ENCODE results near the gene GABPB1. TPM values are rescaled to one million over a fixed set of nuclear protein-coding genes. Genes with fewer than 3 reads are reported as not detected.

The GABPB1 gene
- total and polyA plus RNA-seq, 10 of the 15 experiments (the other 5 are each of a cell fraction or from before 2014, with no cell fraction given), result 13.9 to 48.2 (median 39.8) TPM

DNA sequence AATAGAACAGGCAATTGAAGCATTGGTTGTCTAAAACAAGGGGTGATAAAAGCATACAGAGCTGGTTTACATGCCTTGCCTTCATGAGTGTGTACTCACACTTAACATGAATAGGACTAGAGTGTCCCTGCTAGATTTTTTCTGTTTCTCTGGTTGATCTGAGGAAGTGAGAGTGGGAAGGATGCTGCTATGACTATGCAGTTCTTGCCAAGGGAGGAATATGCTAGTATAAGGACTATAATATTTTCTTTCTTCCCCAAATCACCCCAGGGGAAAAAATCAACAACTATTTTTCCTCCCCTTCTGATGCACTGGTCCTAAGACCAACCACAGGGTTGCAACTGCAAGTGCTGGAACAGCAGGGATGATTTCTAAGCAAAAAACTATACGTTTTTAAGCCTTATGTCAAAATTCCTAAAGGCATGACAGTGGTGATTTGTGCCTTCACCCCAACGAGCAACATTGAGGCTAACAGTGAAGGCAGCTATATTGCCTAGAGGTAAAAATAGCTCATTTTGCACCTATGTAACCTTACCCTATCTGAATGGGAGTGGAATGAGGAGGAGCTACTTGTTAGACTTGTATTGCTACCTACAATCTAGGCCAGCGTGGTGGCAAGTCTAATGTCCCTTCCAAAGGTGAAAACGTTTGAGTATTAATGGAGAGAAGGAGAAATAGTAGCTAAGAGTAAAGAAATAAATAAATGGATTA, 35.7 kb upstream of the GABPB1 start:
- FAIRE-seq (peak; percentile 61), DNase-seq (ENCODE audit: low read depth, low spot score) (peak; percentile 49), ATAC-seq (peak; percentile 91)
- Histone ChIP-seq H3K27ac (ENCODE audit: control insufficient read depth, insufficient read depth) (peak overlapping the region; percentile 1; the same call in 1 of the 2 replicates), H3K36me3 (ENCODE audit: control insufficient read depth in 2 of 2, insufficient read depth in 2 of 2, low read length in 1 of 2) (no peaks in the 10 kb centered on the region), H3K9me3 (replicated peaks; ENCODE audit: control insufficient read depth, insufficient read depth, low read length) (no peaks in the 10 kb centered on the region), H3K4me1 (ENCODE audit: control insufficient read depth, insufficient read depth, low read length) (peaks cover 14% of the 10 kb centered on the region), H3K27me3 (replicated peaks in 1 of 2; ENCODE audit: control insufficient read depth in 2 of 2, insufficient read depth in 2 of 2, low read length in 1 of 2) (no peaks in the 10 kb centered on the region), H2AFZ (ENCODE audit: control insufficient read depth, low read depth, low read length) (no peak overlapping the region), H4K20me1 (ENCODE audit: control insufficient read depth, insufficient read depth) (no peaks in the 10 kb centered on the region), H3K4me2 (ENCODE audit: control insufficient read depth, insufficient read depth) (peak overlapping the region; percentile 5), H3K4me3 (peak overlapping the region; percentile 13; the same call in 1 of the 2 replicates), H3K79me2 (ENCODE audit: control insufficient read depth, insufficient read depth, low read length) (no peaks in the 10 kb centered on the region), H3K9ac (ENCODE audit: control insufficient read depth, insufficient read depth, low read length) (no peak overlapping the region)
- ChIA-PET POLR2A (interaction anchor here (1.0 to 1.3 kb wide), 5 partner anchors 12 to 36 kb away, joined by 3 read pairs; partner anchors contain the start of genes GABPB1 and USP8), SMC1A (ENCODE audit: uncharacterized antibody, unreplicated experiment) (interaction anchor here (0.7 to 2.0 kb wide), 11 partner anchors 12 to 495 kb away, joined by 3 to 11 read pairs (median 4); partner anchors contain the start of gene USP8), RAD21 (ENCODE audit: unreplicated experiment) (interaction anchor here (0.6 to 1.6 kb wide), 3 partner anchors 12 to 39 kb away, joined by 3 to 9 read pairs (median 3); partner anchors contain the start of gene USP8), CTCF (interaction anchor here (0.7 to 1.4 kb wide), 3 partner anchors 11 to 34 kb away, joined by 3 to 5 read pairs (median 4); partner anchors contain the start of gene USP8)
- in situ Hi-C loops (cut with MboI), result no loop called here
- WGBS (ENCODE audit: insufficient coverage, insufficient replicate concordance, low lambda C conversion rate, missing lambda C conversion rate), result 34% methylated on average over 4 of the region's 4 CpGs
- intact Hi-C loops (cut with micrococcal nuclease; ENCODE audit: unreplicated experiment), result loop anchor here (1.0 kb wide), 1 partner anchor 35 kb away; the partner anchor contains the start of gene GABPB1
- BruUV-seq (replicated peaks), result no TSS peak
- TF ChIP-seq NFIC (IDR thresholded peaks at IDR 0.05; ENCODE audit: low read depth, low read length) (peak; percentile 62; the same call in 1 of the 2 replicates), IKZF2 (IDR thresholded peaks at IDR 0.05) (peak; percentile 88 to 94), MEF2A (IDR thresholded peaks at IDR 0.05; ENCODE audit: insufficient read depth, low read depth, low read length) (no peak), MTA2 (IDR thresholded peaks at IDR 0.05; ENCODE audit: low read depth) (peak; percentile 56), SMAD5 (IDR thresholded peaks at IDR 0.05; ENCODE audit: low read depth) (no peak), RBBP5 (conservative IDR thresholded peaks at IDR 0.05) (no peak), MTA3 (IDR thresholded peaks at IDR 0.05; ENCODE audit: borderline replicate concordance, low read length) (0 out of 2 replicates have a peak, but pooled peaks have one; percentile 37), IKZF1 (conservative IDR thresholded peaks at IDR 0.05) (peak; percentile 78), KDM1A (IDR thresholded peaks at IDR 0.05; ENCODE audit: borderline replicate concordance) (no peak), FOXM1 (IDR thresholded peaks at IDR 0.05; ENCODE audit: low read depth, low read length) (0 out of 2 replicates have a peak, but pooled peaks have one; percentile 33), BCL11A (IDR thresholded peaks at IDR 0.05; ENCODE audit: low read depth, low read length) (peak; percentile 70; the same call in 1 of the 2 replicates), ETV6 (conservative IDR thresholded peaks at IDR 0.05 in 1 of 2, IDR thresholded peaks at IDR 0.05 in 1 of 2; ENCODE audit: borderline replicate concordance in 1 of 2, low read depth in 1 of 2) (peak in 1 of 2 experiments; percentile 52; a peak in 1 of 4 replicates), EP300 (IDR thresholded peaks at IDR 0.05; ENCODE audit: borderline replicate concordance in 1 of 2, control insufficient read depth in 1 of 2, low read depth in 2 of 2, low read length in 2 of 2) (peak in 1 of 2 experiments; percentile 87; a peak in 2 of 4 replicates), NR2C2 (IDR thresholded peaks at IDR 0.05; ENCODE audit: borderline replicate concordance, control insufficient read depth, insufficient read length, low read depth) (no peak), EED (IDR thresholded peaks at IDR 0.05; ENCODE audit: low read depth) (peak; percentile 83), PAX5 (IDR thresholded peaks at IDR 0.05; ENCODE audit: borderline replicate concordance, low read depth, low read length) (no peak), NR2F1 (conservative IDR thresholded peaks at IDR 0.05) (no peak)
- TF ChIP-seq, protein P1, sequence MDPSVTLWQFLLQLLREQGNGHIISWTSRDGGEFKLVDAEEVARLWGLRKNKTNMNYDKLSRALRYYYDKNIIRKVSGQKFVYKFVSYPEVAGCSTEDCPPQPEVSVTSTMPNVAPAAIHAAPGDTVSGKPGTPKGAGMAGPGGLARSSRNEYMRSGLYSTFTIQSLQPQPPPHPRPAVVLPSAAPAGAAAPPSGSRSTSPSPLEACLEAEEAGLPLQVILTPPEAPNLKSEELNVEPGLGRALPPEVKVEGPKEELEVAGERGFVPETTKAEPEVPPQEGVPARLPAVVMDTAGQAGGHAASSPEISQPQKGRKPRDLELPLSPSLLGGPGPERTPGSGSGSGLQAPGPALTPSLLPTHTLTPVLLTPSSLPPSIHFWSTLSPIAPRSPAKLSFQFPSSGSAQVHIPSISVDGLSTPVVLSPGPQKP (IDR thresholded peaks at IDR 0.05; ENCODE audit: low read depth, low read length), result no peak
- TF ChIP-seq, protein P2, sequence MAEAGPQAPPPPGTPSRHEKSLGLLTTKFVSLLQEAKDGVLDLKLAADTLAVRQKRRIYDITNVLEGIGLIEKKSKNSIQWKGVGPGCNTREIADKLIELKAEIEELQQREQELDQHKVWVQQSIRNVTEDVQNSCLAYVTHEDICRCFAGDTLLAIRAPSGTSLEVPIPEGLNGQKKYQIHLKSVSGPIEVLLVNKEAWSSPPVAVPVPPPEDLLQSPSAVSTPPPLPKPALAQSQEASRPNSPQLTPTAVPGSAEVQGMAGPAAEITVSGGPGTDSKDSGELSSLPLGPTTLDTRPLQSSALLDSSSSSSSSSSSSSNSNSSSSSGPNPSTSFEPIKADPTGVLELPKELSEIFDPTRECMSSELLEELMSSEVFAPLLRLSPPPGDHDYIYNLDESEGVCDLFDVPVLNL (IDR thresholded peaks at IDR 0.05; ENCODE audit: low read depth, low read length), result no peak
- TF ChIP-seq, protein P3, sequence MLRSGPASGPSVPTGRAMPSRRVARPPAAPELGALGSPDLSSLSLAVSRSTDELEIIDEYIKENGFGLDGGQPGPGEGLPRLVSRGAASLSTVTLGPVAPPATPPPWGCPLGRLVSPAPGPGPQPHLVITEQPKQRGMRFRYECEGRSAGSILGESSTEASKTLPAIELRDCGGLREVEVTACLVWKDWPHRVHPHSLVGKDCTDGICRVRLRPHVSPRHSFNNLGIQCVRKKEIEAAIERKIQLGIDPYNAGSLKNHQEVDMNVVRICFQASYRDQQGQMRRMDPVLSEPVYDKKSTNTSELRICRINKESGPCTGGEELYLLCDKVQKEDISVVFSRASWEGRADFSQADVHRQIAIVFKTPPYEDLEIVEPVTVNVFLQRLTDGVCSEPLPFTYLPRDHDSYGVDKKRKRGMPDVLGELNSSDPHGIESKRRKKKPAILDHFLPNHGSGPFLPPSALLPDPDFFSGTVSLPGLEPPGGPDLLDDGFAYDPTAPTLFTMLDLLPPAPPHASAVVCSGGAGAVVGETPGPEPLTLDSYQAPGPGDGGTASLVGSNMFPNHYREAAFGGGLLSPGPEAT (IDR thresholded peaks at IDR 0.05; ENCODE audit: low read depth), result peak; percentile 68; the same call in 1 of the 2 replicates

Measured in GM12878 (cell line).